ENCODE results near the gene COX6A2. TPM values are rescaled to one million over a fixed set of nuclear protein-coding genes. Genes with fewer than 3 reads are reported as not detected.

The COX6A2 gene
- total RNA-seq, 4 donors from 2014 or later: 597 to 1,192 (median 930) TPM

DNA sequence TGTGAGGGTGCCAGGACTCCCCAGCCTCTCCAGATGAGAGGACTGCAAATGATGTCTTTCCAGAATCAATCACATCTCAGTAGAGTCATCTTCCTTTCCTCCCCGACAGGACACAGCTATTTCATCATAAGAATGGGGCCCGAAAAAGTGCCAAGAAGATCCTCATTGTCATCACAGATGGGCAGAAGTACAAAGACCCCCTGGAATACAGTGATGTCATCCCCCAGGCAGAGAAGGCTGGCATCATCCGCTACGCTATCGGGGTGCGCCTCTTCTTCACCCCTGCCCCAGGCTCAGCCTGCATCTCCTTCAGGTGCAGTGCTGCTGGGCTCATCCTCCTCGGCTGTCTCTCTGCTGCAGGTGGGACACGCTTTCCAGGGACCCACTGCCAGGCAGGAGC, 20.8 kb downstream of the COX6A2 start:
- no peaks in the 10 kb centered on the region for H3K4me1 ChIP-seq
- H3K27ac ChIP-seq: no peak overlapping the region
- intact Hi-C loops (cut with DNase I; ENCODE audit: low total_unique reads): no loop called here
- DNase-seq: no peak
- TF ChIP-seq CTCF (IDR thresholded peaks at IDR 0.05 in 4 of 5, conservative IDR thresholded peaks at IDR 0.05 in 1 of 5) (no peak), POLR2A (IDR thresholded peaks at IDR 0.05) (no peak)
- ATAC-seq: no peak
- H3K9me3 ChIP-seq: no peaks in the 10 kb centered on the region
- no peaks in the 10 kb centered on the region for H3K36me3 ChIP-seq
- H3K4me3 ChIP-seq: no peak overlapping the region
- peaks cover 0 to 4% (median 0%) of the 10 kb centered on the region in 3 donors for H3K27me3 ChIP-seq
- in situ Hi-C loops (cut with MboI; ENCODE audit: low sequenced_read_pairs in 4 of 4): loop anchor here in 1 of 4 donors (25.0 kb wide), 1 partner anchor 195 kb away; the partner anchor contains the start of genes PYCARD, PYDC1 and TRIM72

DNA sequence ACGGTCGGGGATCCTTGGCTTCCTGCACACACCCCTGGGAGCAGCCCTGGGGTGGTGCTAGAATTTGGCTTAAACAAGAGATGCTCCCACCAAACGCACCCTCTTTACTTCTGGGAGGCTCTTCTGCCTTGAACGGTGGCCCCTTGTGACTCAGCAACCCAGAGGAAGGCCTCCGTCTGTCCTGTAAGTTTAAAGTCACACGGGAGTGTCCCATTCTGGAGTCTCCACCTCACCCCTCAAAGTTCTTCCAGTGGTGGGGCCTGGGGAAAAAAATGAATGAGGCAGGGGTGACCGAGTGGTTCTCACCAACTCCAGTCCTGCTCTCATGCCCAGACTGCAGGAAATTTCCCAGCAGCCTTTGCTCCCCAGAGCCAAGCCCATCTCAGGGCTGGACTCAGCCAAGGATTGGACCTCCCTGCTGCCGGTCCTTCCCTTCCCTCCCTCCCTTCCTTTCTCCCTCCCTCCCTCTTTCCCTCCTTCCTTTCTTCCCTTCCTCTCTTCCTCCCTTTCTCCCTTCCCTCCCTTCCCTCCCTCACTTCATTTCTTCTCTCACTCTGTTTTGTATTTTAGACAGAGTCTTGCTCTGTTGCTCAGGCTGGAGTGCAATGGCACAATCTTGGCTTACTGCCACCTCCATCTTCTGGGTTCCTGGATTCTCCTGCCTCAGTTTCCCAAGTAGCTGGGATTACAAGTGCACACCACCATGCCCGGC, 23.7 kb downstream of the COX6A2 start:
- Histone ChIP-seq H3K9me3 (no peaks in the 10 kb centered on the region), H3K4me1 (no peaks in the 10 kb centered on the region), H3K27ac (no peak overlapping the region), H3K4me3 (peak overlapping the region in 1 of 4 donors; percentile 13), H3K36me3 (no peaks in the 10 kb centered on the region), H3K27me3 (no peaks in the 10 kb centered on the region)
- in situ Hi-C loops (cut with MboI; ENCODE audit: low sequenced_read_pairs in 4 of 4) (loop anchor here in 1 of 4 donors (25.0 kb wide), 1 partner anchor 192 kb away; the partner anchor contains the start of genes PYCARD, PYDC1 and TRIM72), intact Hi-C loops (cut with DNase I; ENCODE audit: low total_unique reads) (no loop called here)
- DNase-seq: no peak
- TF ChIP-seq POLR2A (IDR thresholded peaks at IDR 0.05) (no peak), CTCF (IDR thresholded peaks at IDR 0.05 in 4 of 5, conservative IDR thresholded peaks at IDR 0.05 in 1 of 5) (no peak)
- ATAC-seq: no peak

- DNase-seq (no peak), ATAC-seq (no peak)
- intact Hi-C loops (cut with DNase I; ENCODE audit: low total_unique reads) (no loop called here), in situ Hi-C loops (cut with MboI; ENCODE audit: low sequenced_read_pairs in 4 of 4) (loop anchor here in 1 of 4 donors (25.0 kb wide), 1 partner anchor 191 kb away; the partner anchor contains the start of genes PYCARD, PYDC1 and TRIM72)
- Histone ChIP-seq H3K4me3 (peak overlapping the region in 1 of 4 donors; percentile 13), H3K36me3 (no peaks in the 10 kb centered on the region), H3K27ac (no peak overlapping the region), H3K4me1 (no peaks in the 10 kb centered on the region), H3K9me3 (no peaks in the 10 kb centered on the region), H3K27me3 (no peaks in the 10 kb centered on the region)
- TF ChIP-seq CTCF (IDR thresholded peaks at IDR 0.05 in 4 of 5, conservative IDR thresholded peaks at IDR 0.05 in 1 of 5) (no peak), POLR2A (IDR thresholded peaks at IDR 0.05) (no peak)
Measured at GRCh38 chr16:31403590-31404352, 24.4 kb downstream of the COX6A2 start.

DNA sequence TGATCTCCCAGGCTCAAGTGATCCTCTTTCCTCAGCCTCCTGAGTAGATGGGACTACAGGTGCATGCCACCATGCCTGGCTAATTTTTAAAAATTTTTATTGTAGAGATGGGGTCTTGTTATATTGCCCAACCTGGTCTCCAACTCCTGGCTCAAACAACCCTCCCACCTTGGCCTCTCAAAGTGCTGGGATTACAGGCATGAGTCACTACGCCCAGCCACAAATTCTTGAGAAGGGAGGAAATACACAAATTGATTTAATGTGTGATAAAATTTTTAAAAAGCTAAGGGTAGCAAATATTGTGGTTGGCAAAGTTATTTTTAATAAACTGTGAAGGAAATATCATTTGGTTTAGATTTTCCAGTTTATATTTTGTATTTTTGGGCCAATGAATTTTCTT, 25.5 kb downstream of the COX6A2 start:
- no peak for DNase-seq
- no peak overlapping the region for H3K27ac ChIP-seq
- intact Hi-C loops (cut with DNase I; ENCODE audit: low total_unique reads) (no loop called here), in situ Hi-C loops (cut with MboI; ENCODE audit: low sequenced_read_pairs in 4 of 4) (loop anchor here in 1 of 4 donors (25.0 kb wide), 1 partner anchor 190 kb away; the partner anchor contains the start of genes PYCARD, PYDC1 and TRIM72)
- no peak overlapping the region for H3K4me3 ChIP-seq
- no peak for ATAC-seq
- no peaks in the 10 kb centered on the region for H3K36me3 ChIP-seq
- no peak for TF ChIP-seq POLR2A (IDR thresholded peaks at IDR 0.05)
- H3K9me3 ChIP-seq: no peaks in the 10 kb centered on the region
- H3K4me1 ChIP-seq: no peaks in the 10 kb centered on the region
- no peaks in the 10 kb centered on the region for H3K27me3 ChIP-seq

- no peak for DNase-seq
- TF ChIP-seq POLR2A (IDR thresholded peaks at IDR 0.05) (no peak), CTCF (IDR thresholded peaks at IDR 0.05 in 4 of 5, conservative IDR thresholded peaks at IDR 0.05 in 1 of 5) (no peak)
- H3K27ac ChIP-seq: no peak overlapping the region
- no peaks in the 10 kb centered on the region for H3K9me3 ChIP-seq
- in situ Hi-C loops (cut with MboI; ENCODE audit: low sequenced_read_pairs in 4 of 4) (loop anchor here in 1 of 4 donors (25.0 kb wide), 1 partner anchor 189 kb away; the partner anchor contains the start of genes PYCARD, PYDC1 and TRIM72), intact Hi-C loops (cut with DNase I; ENCODE audit: low total_unique reads) (no loop called here)
- no peaks in the 10 kb centered on the region for H3K27me3 ChIP-seq
- H3K36me3 ChIP-seq: no peaks in the 10 kb centered on the region
- H3K4me3 ChIP-seq: no peak overlapping the region
- H3K4me1 ChIP-seq: no peaks in the 10 kb centered on the region
- ATAC-seq: no peak
Measured at GRCh38 chr16:31401436-31401835, 26.7 kb downstream of the COX6A2 start.
